K562 (cell line): ENCODE measurements around the gene HNRNPU. TPM values are rescaled to one million over a fixed set of nuclear protein-coding genes. Genes with fewer than 3 reads are reported as not detected.

Experiments
- ARID1B ChIP-seq: fragments of 450-650 bp; IDR thresholded peaks from 2 replicates; pipeline ENCODE4 v1.6.1; 2016; ENCODE audit warnings: antibody characterized with exemption, mild to moderate bottlenecking, inconsistent platforms
- CTBP1 ChIP-seq: fragments of 450-650 bp; IDR thresholded peaks from 2 replicates; pipeline ENCODE4 v1.6.1; 2016; ENCODE audit warnings: borderline replicate concordance
- HSF4 ChIP-seq: fragments of 250-450 bp; sonication (Bioruptor Pico); IDR thresholded peaks from 2 replicates; pipeline ENCODE4 v2.1.2; 2022; ENCODE audit warnings: mild to moderate bottlenecking, moderate library complexity, borderline replicate concordance
- NONO ChIP-seq, 2 experiments: fragments of 200-400 bp in 1 of 2; fragments of 450-650 bp in 1 of 2; formaldehyde crosslinking in 1 of 2; IDR thresholded peaks; 2 replicates each; pipeline ENCODE4 v1.6.1; 2017; ENCODE audit warnings: low read depth in 2 of 2, mild to moderate bottlenecking in 2 of 2, moderate library complexity in 2 of 2, low read length in 1 of 2
- NR3C1 ChIP-seq: sonication (generic); formaldehyde crosslinking; IDR thresholded peaks from 2 replicates; pipeline ENCODE4 v1.8.1; 2022; ENCODE audit warnings: missing genetic modification reagents
- RBM17 ChIP-seq: fragments of 200-400 bp; formaldehyde crosslinking; IDR thresholded peaks from 2 replicates; pipeline ENCODE4 v1.6.1; 2017; ENCODE audit warnings: low read depth, mild to moderate bottlenecking, low read length, borderline replicate concordance
- SRSF9 ChIP-seq: fragments of 200-400 bp; formaldehyde crosslinking; IDR thresholded peaks from 2 replicates; pipeline ENCODE4 v1.6.1; 2017; ENCODE audit warnings: low read depth, low read length, borderline replicate concordance
- ZFX ChIP-seq: sonication (generic); formaldehyde crosslinking; IDR thresholded peaks from 2 replicates; pipeline ENCODE4 v1.8.0; 2022; ENCODE audit warnings: mild to moderate bottlenecking, missing genetic modification reagents, moderate library complexity
- polyA plus RNA-seq, 8 experiments: library from polyadenylated mRNA; depleted of rRNA in 4 of 8; stranded (reverse) in 5 of 8; unstranded in 3 of 8; fragments of >200 nt; fragmentation: Nextera tagmentation in 2 of 8; fragmentation: Illumina TruSeq in 1 of 8; extraction: Ambion mirVana in 2 of 8; extraction: Trizol in 1 of 8; gene quantifications; 2 replicates each; pipeline versions ENCODE4 v1.2.1 to v1.2.3, GENCODE V29; 2011 to 2014; ENCODE audit warnings: inconsistent platforms in 1 of 8, missing spikeins in 1 of 8
- total RNA-seq, 7 experiments: library from RNA; depleted of rRNA in 6 of 7; stranded (reverse); fragments of >200 nt in 6 of 7; fragmentation: Illumina TruSeq in 2 of 7; extraction: Trizol in 2 of 7; gene quantifications; 2 replicates each; pipeline versions ENCODE4 v1.2.1 to v1.2.3, GENCODE V29; 2011 to 2021; ENCODE audit warnings: low replicate concordance in 1 of 7
- TF ChIP-seq, protein P1 (sequence below): fragments of 200-600 bp; sonication (generic); IDR thresholded peaks from one replicate; pipeline ENCODE4 v1.6.1; 2012; ENCODE audit warnings: mild to moderate bottlenecking, low read depth, low read length, inconsistent platforms
- TF ChIP-seq, protein P2 (sequence below): fragments of 450-650 bp; formaldehyde crosslinking; IDR thresholded peaks from 2 replicates; pipeline ENCODE4 v1.4.0; 2020; ENCODE audit warnings: mild to moderate bottlenecking, moderate library complexity
- TF ChIP-seq, protein P3 (sequence below): fragments of 450-650 bp; IDR thresholded peaks from 2 replicates; pipeline ENCODE4 v1.6.1; 2016; ENCODE audit warnings: borderline replicate concordance

Gene HNRNPU
- total and polyA plus RNA-seq, 9 of the 15 experiments (the other 6 are each of a cell fraction or from before 2014, with no cell fraction given): 159 to 777 (median 577) TPM

DNA sequence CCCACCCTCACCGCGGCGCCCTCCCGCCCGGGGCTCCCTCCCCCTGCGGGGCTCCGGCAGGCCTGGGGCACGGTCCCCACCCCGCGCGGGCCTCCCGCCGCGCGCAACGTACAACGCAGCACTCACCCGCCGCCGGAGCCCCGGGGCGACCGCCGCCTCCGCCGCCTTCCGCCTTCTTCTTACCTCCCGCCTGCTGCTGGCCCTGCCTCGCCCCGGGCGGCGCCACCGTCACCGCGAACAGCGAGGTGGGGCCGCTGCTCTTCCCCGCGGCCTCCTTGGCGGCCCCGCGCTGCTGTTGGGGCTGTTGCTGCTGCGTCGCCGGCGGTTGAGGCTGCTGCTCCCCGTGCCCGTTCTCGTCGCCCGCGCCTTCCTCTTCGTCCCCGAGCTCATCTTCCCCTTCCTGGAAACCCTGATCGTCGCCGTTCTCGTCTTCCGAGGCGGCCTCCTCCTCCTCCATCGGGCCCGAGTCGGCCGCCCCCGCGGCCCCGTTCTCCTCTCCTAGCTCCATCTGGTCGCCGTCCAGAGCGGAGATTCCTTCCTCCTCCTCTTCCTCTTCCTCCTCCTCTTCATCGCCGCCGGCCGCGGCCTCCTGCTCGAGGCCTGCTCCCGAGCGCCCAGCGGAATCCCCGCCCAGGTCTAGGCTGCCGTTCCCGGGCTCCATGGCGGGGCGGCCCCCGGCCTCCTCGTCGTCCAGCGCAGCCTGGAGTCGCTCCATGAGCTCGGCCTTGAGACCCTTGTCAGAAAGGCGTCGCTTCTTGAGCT lies 671 bp downstream of the HNRNPU start (continued):
- TF ChIP-seq CTBP1 (no peak), NR3C1 (peak; percentile 70), RBM17 (no peak), ARID1B (0 out of 2 replicates have a peak, but pooled peaks have one; percentile 6), NONO (IDR thresholded peaks at IDR 0.05; ENCODE audit: low read depth in 2 of 2, low read length in 1 of 2) (peak; percentile 19 to 49; a peak in 2 of 4 replicates), ZFX (peak; percentile 70; the same call in 1 of the 2 replicates), SRSF9 (no peak), HSF4 (CRISPR knock-in tag) (0 out of 2 replicates have a peak, but pooled peaks have one; percentile 14)
- TF ChIP-seq, protein P1, sequence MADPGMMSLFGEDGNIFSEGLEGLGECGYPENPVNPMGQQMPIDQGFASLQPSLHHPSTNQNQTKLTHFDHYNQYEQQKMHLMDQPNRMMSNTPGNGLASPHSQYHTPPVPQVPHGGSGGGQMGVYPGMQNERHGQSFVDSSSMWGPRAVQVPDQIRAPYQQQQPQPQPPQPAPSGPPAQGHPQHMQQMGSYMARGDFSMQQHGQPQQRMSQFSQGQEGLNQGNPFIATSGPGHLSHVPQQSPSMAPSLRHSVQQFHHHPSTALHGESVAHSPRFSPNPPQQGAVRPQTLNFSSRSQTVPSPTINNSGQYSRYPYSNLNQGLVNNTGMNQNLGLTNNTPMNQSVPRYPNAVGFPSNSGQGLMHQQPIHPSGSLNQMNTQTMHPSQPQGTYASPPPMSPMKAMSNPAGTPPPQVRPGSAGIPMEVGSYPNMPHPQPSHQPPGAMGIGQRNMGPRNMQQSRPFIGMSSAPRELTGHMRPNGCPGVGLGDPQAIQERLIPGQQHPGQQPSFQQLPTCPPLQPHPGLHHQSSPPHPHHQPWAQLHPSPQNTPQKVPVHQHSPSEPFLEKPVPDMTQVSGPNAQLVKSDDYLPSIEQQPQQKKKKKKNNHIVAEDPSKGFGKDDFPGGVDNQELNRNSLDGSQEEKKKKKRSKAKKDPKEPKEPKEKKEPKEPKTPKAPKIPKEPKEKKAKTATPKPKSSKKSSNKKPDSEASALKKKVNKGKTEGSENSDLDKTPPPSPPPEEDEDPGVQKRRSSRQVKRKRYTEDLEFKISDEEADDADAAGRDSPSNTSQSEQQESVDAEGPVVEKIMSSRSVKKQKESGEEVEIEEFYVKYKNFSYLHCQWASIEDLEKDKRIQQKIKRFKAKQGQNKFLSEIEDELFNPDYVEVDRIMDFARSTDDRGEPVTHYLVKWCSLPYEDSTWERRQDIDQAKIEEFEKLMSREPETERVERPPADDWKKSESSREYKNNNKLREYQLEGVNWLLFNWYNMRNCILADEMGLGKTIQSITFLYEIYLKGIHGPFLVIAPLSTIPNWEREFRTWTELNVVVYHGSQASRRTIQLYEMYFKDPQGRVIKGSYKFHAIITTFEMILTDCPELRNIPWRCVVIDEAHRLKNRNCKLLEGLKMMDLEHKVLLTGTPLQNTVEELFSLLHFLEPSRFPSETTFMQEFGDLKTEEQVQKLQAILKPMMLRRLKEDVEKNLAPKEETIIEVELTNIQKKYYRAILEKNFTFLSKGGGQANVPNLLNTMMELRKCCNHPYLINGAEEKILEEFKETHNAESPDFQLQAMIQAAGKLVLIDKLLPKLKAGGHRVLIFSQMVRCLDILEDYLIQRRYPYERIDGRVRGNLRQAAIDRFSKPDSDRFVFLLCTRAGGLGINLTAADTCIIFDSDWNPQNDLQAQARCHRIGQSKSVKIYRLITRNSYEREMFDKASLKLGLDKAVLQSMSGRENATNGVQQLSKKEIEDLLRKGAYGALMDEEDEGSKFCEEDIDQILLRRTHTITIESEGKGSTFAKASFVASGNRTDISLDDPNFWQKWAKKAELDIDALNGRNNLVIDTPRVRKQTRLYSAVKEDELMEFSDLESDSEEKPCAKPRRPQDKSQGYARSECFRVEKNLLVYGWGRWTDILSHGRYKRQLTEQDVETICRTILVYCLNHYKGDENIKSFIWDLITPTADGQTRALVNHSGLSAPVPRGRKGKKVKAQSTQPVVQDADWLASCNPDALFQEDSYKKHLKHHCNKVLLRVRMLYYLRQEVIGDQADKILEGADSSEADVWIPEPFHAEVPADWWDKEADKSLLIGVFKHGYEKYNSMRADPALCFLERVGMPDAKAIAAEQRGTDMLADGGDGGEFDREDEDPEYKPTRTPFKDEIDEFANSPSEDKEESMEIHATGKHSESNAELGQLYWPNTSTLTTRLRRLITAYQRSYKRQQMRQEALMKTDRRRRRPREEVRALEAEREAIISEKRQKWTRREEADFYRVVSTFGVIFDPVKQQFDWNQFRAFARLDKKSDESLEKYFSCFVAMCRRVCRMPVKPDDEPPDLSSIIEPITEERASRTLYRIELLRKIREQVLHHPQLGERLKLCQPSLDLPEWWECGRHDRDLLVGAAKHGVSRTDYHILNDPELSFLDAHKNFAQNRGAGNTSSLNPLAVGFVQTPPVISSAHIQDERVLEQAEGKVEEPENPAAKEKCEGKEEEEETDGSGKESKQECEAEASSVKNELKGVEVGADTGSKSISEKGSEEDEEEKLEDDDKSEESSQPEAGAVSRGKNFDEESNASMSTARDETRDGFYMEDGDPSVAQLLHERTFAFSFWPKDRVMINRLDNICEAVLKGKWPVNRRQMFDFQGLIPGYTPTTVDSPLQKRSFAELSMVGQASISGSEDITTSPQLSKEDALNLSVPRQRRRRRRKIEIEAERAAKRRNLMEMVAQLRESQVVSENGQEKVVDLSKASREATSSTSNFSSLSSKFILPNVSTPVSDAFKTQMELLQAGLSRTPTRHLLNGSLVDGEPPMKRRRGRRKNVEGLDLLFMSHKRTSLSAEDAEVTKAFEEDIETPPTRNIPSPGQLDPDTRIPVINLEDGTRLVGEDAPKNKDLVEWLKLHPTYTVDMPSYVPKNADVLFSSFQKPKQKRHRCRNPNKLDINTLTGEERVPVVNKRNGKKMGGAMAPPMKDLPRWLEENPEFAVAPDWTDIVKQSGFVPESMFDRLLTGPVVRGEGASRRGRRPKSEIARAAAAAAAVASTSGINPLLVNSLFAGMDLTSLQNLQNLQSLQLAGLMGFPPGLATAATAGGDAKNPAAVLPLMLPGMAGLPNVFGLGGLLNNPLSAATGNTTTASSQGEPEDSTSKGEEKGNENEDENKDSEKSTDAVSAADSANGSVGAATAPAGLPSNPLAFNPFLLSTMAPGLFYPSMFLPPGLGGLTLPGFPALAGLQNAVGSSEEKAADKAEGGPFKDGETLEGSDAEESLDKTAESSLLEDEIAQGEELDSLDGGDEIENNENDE: no peak
- TF ChIP-seq, protein P2, sequence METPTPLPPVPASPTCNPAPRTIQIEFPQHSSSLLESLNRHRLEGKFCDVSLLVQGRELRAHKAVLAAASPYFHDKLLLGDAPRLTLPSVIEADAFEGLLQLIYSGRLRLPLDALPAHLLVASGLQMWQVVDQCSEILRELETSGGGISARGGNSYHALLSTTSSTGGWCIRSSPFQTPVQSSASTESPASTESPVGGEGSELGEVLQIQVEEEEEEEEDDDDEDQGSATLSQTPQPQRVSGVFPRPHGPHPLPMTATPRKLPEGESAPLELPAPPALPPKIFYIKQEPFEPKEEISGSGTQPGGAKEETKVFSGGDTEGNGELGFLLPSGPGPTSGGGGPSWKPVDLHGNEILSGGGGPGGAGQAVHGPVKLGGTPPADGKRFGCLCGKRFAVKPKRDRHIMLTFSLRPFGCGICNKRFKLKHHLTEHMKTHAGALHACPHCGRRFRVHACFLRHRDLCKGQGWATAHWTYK (CRISPR knock-in tag): 0 out of 2 replicates have a peak, but pooled peaks have one; percentile 4
- TF ChIP-seq, protein P3, sequence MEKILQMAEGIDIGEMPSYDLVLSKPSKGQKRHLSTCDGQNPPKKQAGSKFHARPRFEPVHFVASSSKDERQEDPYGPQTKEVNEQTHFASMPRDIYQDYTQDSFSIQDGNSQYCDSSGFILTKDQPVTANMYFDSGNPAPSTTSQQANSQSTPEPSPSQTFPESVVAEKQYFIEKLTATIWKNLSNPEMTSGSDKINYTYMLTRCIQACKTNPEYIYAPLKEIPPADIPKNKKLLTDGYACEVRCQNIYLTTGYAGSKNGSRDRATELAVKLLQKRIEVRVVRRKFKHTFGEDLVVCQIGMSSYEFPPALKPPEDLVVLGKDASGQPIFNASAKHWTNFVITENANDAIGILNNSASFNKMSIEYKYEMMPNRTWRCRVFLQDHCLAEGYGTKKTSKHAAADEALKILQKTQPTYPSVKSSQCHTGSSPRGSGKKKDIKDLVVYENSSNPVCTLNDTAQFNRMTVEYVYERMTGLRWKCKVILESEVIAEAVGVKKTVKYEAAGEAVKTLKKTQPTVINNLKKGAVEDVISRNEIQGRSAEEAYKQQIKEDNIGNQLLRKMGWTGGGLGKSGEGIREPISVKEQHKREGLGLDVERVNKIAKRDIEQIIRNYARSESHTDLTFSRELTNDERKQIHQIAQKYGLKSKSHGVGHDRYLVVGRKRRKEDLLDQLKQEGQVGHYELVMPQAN: 0 out of 2 replicates have a peak, but pooled peaks have one; percentile 40
